ENCODE measurements around the gene TLL2. TPM values are rescaled to one million over a fixed set of nuclear protein-coding genes. Genes with fewer than 3 reads are reported as not detected.

Gene TLL2
- total and polyA plus RNA-seq, 7 donors: 0.22 to 0.64 (median 0.32) TPM

- intact Hi-C loops (cut with DNase I): no loop called here
- WGBS, 3 donors: 33 to 42% (median 41%) methylated on average over 3 of the region's 3 CpGs
- Histone ChIP-seq H3K4me3 (no peak overlapping the region), H3K4me1 (no peaks in the 10 kb centered on the region), H3K36me3 (ENCODE audit: insufficient read depth in 1 of 2, low read depth in 1 of 2) (no peaks in the 10 kb centered on the region), H3K27ac (no peak overlapping the region), H3K9me3 (no peaks in the 10 kb centered on the region), H3K27me3 (ENCODE audit: insufficient read depth in 3 of 3, low read length in 2 of 3) (peaks cover 0 to 2% (median 0%) of the 10 kb centered on the region in 3 donors)
- ATAC-seq (no peak), DNase-seq (no peak)
- no peak for TF ChIP-seq CTCF (IDR thresholded peaks at IDR 0.05)
Measured at GRCh38 chr10:96400465-96400864, 113.3 kb downstream of the TLL2 start.

- DNase-seq (no peak), ATAC-seq (no peak)
- no peak overlapping the region for H3K27ac ChIP-seq
- no peaks in the 10 kb centered on the region for H3K4me1 ChIP-seq
- intact Hi-C loops (cut with DNase I): loop anchor here (5.0 to 10.0 kb wide), 5 partner anchors 114 to 627 kb away; partner anchors contain the start of genes LCOR (in 2 of the 2) and TLL2 (in 1 of the 2)
- TF ChIP-seq CTCF (IDR thresholded peaks at IDR 0.05): no peak
- H3K27me3 ChIP-seq (ENCODE audit: insufficient read depth in 3 of 3, low read length in 2 of 3): peaks cover 0 to 2% (median 0%) of the 10 kb centered on the region in 3 donors
- H3K4me3 ChIP-seq: no peak overlapping the region
- H3K9me3 ChIP-seq: no peaks in the 10 kb centered on the region
- H3K36me3 ChIP-seq (ENCODE audit: insufficient read depth in 1 of 2, low read depth in 1 of 2): no peaks in the 10 kb centered on the region
- 93 to 100% (median 94%) methylated on average over 1 of the region's 1 CpG for WGBS, 3 donors
Measured at GRCh38 chr10:96397902-96398301, 115.8 kb downstream of the TLL2 start.

- peak; percentile 86 for TF ChIP-seq CTCF (IDR thresholded peaks at IDR 0.05)
- Histone ChIP-seq H3K27me3 (ENCODE audit: insufficient read depth in 3 of 3, low read length in 2 of 3) (peaks cover 0 to 2% (median 0%) of the 10 kb centered on the region in 3 donors), H3K27ac (no peak overlapping the region), H3K9me3 (no peaks in the 10 kb centered on the region), H3K4me3 (no peak overlapping the region), H3K4me1 (no peaks in the 10 kb centered on the region), H3K36me3 (ENCODE audit: insufficient read depth in 1 of 2, low read depth in 1 of 2) (no peaks in the 10 kb centered on the region)
- WGBS, 3 donors: 28 to 31% (median 29%) methylated on average over 24 of the region's 24 CpGs
- intact Hi-C loops (cut with DNase I): loop anchor here (5.0 to 10.0 kb wide), 5 partner anchors 116 to 629 kb away; partner anchors contain the start of genes LCOR (in 2 of the 2) and TLL2 (in 1 of the 2)
- ATAC-seq: peak; percentile 75 to 94 (median 83)
- DNase-seq: peak; percentile 56 to 80
Measured at GRCh38 chr10:96395931-96396877, 117.5 kb downstream of the TLL2 start.

- Histone ChIP-seq H3K36me3 (ENCODE audit: insufficient read depth in 1 of 2, low read depth in 1 of 2) (no peaks in the 10 kb centered on the region), H3K27ac (no peak overlapping the region), H3K27me3 (ENCODE audit: insufficient read depth in 3 of 3, low read length in 2 of 3) (peaks cover 0 to 2% (median 0%) of the 10 kb centered on the region in 3 donors), H3K4me1 (peaks cover 13% of the 10 kb centered on the region), H3K9me3 (no peaks in the 10 kb centered on the region), H3K4me3 (no peak overlapping the region)
- no peak for TF ChIP-seq CTCF (IDR thresholded peaks at IDR 0.05)
- intact Hi-C loops (cut with DNase I): loop anchor here (5.0 to 10.0 kb wide), 5 partner anchors 122 to 637 kb away; partner anchors contain the start of genes LCOR (in 1 of the 2) and TLL2 (in 1 of the 2)
- DNase-seq: peak; percentile 72 to 93
- 21 to 40% (median 27%) methylated on average over 7 of the region's 7 CpGs for WGBS, 3 donors
- ATAC-seq: peak; percentile 96 to 99 (median 98)
Measured at GRCh38 chr10:96390460-96390864, 123.3 kb downstream of the TLL2 start.
